ENCODE results near the gene NTRK2. TPM values are rescaled to one million over a fixed set of nuclear protein-coding genes. Genes with fewer than 3 reads are reported as not detected.

NTRK2 gene
- total RNA-seq, 1 donor from 2014 or later, result 0.02 TPM

DNA sequence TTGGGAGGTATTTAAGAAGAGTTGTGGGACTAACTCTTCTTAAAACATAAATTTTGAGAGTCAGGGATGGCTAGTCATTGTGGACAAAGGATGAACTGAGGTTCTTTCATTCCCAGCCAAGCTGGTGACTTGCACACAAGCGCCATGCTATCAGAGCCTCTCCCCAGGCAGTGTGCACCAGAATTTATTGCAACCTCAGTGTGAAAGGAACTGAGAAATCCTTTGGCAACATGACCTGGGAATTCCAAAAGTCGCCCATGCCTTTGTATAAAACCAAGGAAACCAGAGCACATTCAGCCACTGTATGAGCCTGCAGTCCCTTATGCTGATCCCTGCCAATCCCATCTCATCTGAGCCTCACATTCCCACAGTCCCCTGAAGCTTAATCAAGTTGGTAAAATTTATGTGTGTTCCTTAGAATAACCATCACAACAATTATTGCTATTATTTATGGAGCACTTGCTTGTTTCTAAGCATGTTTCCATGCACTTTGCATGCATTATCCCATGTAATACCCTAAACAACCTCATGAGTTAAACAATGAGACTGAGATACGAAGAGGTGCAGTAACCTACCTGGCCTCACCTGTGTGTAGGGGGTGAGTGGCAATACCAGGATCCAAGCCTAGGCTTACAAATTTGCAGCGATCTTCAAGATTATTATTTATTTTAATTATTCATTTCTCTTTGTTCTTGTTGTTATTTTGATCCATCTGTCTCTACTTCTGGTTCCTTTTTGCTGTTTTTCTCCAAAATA is 116.4 kb downstream of the NTRK2 start:
- no peak overlapping the region for H3K4me2 ChIP-seq
- H3K4me3 ChIP-seq, result no peak overlapping the region
- H3K27ac Mint-ChIP-seq, result peak overlapping the region; percentile 64
- H4K20me1 ChIP-seq (ENCODE audit: low read depth), result no peaks in the 10 kb centered on the region
- H3F3A ChIP-seq (ENCODE audit: low read depth), result no peaks in the 10 kb centered on the region
- H3K9me3 ChIP-seq (ENCODE audit: low read depth), result no peaks in the 10 kb centered on the region
- no peaks in the 10 kb centered on the region for H3K36me3 Mint-ChIP-seq
- no peaks in the 10 kb centered on the region for H3K36me3 ChIP-seq
- peaks cover 16% of the 10 kb centered on the region for H3K4me1 Mint-ChIP-seq
- H3K27ac ChIP-seq, result no peak overlapping the region
- no peak overlapping the region for H3K4me3 Mint-ChIP-seq
- H3K27me3 ChIP-seq, result no peaks in the 10 kb centered on the region
- no peak for DNase-seq (ENCODE audit: low spot score)
- no peaks in the 10 kb centered on the region for H3K79me2 ChIP-seq (ENCODE audit: low read depth)
- peaks cover 2% of the 10 kb centered on the region for H3K27me3 Mint-ChIP-seq (ENCODE audit: insufficient read depth, low read depth)
- no peak overlapping the region for H3K9ac ChIP-seq
- TF ChIP-seq EZH2 (IDR thresholded peaks at IDR 0.05) (no peak), EZH2phosphoT487 (IDR thresholded peaks at IDR 0.05) (no peak)
- TF ChIP-seq, protein P1, sequence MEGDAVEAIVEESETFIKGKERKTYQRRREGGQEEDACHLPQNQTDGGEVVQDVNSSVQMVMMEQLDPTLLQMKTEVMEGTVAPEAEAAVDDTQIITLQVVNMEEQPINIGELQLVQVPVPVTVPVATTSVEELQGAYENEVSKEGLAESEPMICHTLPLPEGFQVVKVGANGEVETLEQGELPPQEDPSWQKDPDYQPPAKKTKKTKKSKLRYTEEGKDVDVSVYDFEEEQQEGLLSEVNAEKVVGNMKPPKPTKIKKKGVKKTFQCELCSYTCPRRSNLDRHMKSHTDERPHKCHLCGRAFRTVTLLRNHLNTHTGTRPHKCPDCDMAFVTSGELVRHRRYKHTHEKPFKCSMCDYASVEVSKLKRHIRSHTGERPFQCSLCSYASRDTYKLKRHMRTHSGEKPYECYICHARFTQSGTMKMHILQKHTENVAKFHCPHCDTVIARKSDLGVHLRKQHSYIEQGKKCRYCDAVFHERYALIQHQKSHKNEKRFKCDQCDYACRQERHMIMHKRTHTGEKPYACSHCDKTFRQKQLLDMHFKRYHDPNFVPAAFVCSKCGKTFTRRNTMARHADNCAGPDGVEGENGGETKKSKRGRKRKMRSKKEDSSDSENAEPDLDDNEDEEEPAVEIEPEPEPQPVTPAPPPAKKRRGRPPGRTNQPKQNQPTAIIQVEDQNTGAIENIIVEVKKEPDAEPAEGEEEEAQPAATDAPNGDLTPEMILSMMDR (IDR thresholded peaks at IDR 0.05), result no peak
- H3K4me1 ChIP-seq, result no peaks in the 10 kb centered on the region
- H3K9me3 Mint-ChIP-seq, result no peaks in the 10 kb centered on the region
- H2AFZ ChIP-seq (replicated peaks), result no peak overlapping the region

DNA sequence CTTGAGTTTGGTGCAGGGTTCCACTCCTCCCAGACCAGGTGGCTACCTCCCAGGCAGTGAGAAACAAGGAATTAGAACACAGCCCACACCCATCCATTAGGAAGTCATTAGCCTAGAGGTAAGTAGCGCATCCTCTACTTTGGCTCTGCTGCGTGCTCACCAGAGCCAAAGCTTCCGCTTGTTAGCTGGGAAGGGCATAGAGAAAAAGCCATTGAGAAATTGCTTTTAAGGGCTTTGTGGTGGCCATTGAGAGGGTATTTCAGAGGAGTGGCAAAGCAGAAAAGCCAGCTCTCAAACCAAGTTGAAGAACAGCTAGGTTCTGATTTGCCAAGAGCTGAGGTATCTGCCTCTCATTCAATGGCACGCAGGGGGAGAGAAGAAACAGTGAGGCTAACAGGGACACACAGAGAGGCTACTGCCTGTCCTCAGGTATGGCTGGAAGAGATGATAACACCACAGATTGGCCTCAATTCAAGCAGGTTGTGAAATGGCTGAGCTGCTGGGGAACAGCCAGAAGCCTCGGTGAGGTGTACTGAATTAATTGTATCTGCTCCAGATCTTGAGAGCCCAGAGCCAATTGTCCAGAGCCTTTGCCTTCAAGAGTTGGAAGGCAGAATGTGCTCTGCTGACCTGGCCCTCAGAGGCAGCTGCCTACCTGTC is 119.4 kb downstream of the NTRK2 start:
- peaks cover 20% of the 10 kb centered on the region for H3K4me1 Mint-ChIP-seq
- Histone ChIP-seq H3K36me3 (no peaks in the 10 kb centered on the region), H3K27ac (no peak overlapping the region), H3K4me1 (no peaks in the 10 kb centered on the region), H3K9me3 (ENCODE audit: low read depth) (no peaks in the 10 kb centered on the region), H3K4me3 (no peak overlapping the region), H3K4me2 (no peak overlapping the region), H2AFZ (replicated peaks) (peak overlapping the region; percentile 18), H4K20me1 (ENCODE audit: low read depth) (no peaks in the 10 kb centered on the region), H3F3A (ENCODE audit: low read depth) (no peaks in the 10 kb centered on the region), H3K79me2 (ENCODE audit: low read depth) (no peaks in the 10 kb centered on the region), H3K27me3 (no peaks in the 10 kb centered on the region), H3K9ac (no peak overlapping the region)
- H3K27me3 Mint-ChIP-seq (ENCODE audit: insufficient read depth, low read depth), result no peaks in the 10 kb centered on the region
- TF ChIP-seq EZH2phosphoT487 (IDR thresholded peaks at IDR 0.05), result no peak
- no peak for TF ChIP-seq EZH2 (IDR thresholded peaks at IDR 0.05)
- TF ChIP-seq, protein P1 (IDR thresholded peaks at IDR 0.05), result no peak
- H3K36me3 Mint-ChIP-seq, result no peaks in the 10 kb centered on the region
- DNase-seq (ENCODE audit: low spot score), result no peak
- H3K9me3 Mint-ChIP-seq, result no peaks in the 10 kb centered on the region
- no peak overlapping the region for H3K4me3 Mint-ChIP-seq
- no peak overlapping the region for H3K27ac Mint-ChIP-seq

DNA sequence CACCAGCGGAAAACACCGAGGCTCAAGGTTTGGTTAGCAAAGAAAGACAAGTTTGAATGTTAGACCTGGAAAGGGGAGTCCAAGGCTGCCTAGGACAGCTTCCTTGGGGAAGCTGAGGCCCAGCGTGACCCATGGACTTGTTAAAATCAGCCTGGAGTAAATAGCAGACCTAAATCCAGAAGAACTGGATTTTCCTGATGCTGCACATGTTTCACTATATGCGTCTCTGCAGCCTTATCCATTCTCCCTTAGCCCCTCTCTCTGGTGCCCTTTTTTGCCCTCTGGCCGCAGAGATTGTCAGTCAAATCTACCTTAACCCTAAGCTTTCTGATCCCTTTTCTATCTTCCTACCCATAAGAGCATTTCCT is 119.9 kb downstream of the NTRK2 start:
- no peaks in the 10 kb centered on the region for H3K36me3 ChIP-seq
- H3K4me3 Mint-ChIP-seq, result no peak overlapping the region
- no peak overlapping the region for H3K9ac ChIP-seq
- peaks cover 20% of the 10 kb centered on the region for H3K4me1 Mint-ChIP-seq
- no peaks in the 10 kb centered on the region for H3K9me3 Mint-ChIP-seq
- H3K4me1 ChIP-seq, result no peaks in the 10 kb centered on the region
- H3F3A ChIP-seq (ENCODE audit: low read depth), result no peaks in the 10 kb centered on the region
- no peaks in the 10 kb centered on the region for H3K79me2 ChIP-seq (ENCODE audit: low read depth)
- H3K4me3 ChIP-seq, result no peak overlapping the region
- no peaks in the 10 kb centered on the region for H4K20me1 ChIP-seq (ENCODE audit: low read depth)
- no peaks in the 10 kb centered on the region for H3K27me3 ChIP-seq
- H2AFZ ChIP-seq (replicated peaks), result peak overlapping the region; percentile 18
- H3K36me3 Mint-ChIP-seq, result no peaks in the 10 kb centered on the region
- H3K27ac Mint-ChIP-seq, result peak overlapping the region; percentile 51
- no peaks in the 10 kb centered on the region for H3K9me3 ChIP-seq (ENCODE audit: low read depth)
- H3K27me3 Mint-ChIP-seq (ENCODE audit: insufficient read depth, low read depth), result no peaks in the 10 kb centered on the region
- no peak overlapping the region for H3K4me2 ChIP-seq
- no peak for DNase-seq (ENCODE audit: low spot score)
- TF ChIP-seq EZH2phosphoT487 (IDR thresholded peaks at IDR 0.05), result no peak
- TF ChIP-seq, protein P1 (IDR thresholded peaks at IDR 0.05), result no peak
- TF ChIP-seq EZH2 (IDR thresholded peaks at IDR 0.05), result no peak
- H3K27ac ChIP-seq, result no peak overlapping the region

All from neural progenitor cell (in vitro differentiated cells).